T-cell (primary cell): Measurements from ENCODE around the gene RUSF1. TPM values are rescaled to one million over a fixed set of nuclear protein-coding genes. Genes with fewer than 3 reads are reported as not detected.
"Not testable (repeated sequence)": the region's sequence is repeated elsewhere in the genome, so short reads cannot be mapped to it uniquely, and the experiment has no call there.

ENCODE experiments used
- ATAC-seq, 4 experiments: fragments of 200-7000 bp in 3 of 4; fragments of 150-1000 bp in 1 of 4; cut with Tn5 transposase; replicated peaks in 1 of 4; 1 replicate in 3 of 4; 2 replicates in 1 of 4; pipeline ENCODE4 v1.10.0; 2021; ENCODE audit warnings: moderate library complexity in 3 of 4, mild to moderate bottlenecking in 2 of 4, moderate number of reproducible peaks in 1 of 4
- CTCF ChIA-PET, 2 donors: fragments of 300-600 bp; sonication (Branson Sonifier 250); formaldehyde crosslinking; loops; one replicate each; lab custom pipeline; 2022; ENCODE audit warnings: antibody characterized with exemption in 2 of 2; lab: Charles Lee
- POLR2A ChIA-PET, 2 donors: fragments of 300-600 bp; sonication (Branson Sonifier 250); formaldehyde crosslinking; loops; one replicate each; lab custom pipeline; 2022; ENCODE audit warnings: antibody characterized with exemption in 2 of 2; lab: Charles Lee
- DNase-seq, 35 experiments: peaks; one replicate each; pipeline versions ENCODE4 v3.0.0 to v3.0.0-alpha.2; 2013 to 2023
- H3K27ac ChIP-seq: one replicate; pipeline ENCODE4 v1.5.1; 2013; ENCODE audit warnings: low read length
- H3K27me3 ChIP-seq, 2 experiments: replicated peaks in 1 of 2; 1 replicate in 1 of 2; 2 replicates in 1 of 2; pipeline versions ENCODE4 v1.6.1 to v1.7.0; 2013; ENCODE audit warnings: low read length in 1 of 2, mixed read lengths in 1 of 2; ENCODE audit not compliant: control insufficient read depth in 2 of 2, insufficient read depth in 2 of 2; ENCODE audit errors: extremely low read depth in 1 of 2
- H3K36me3 ChIP-seq, 2 donors: 1 replicate in 1 of 2; 2 replicates in 1 of 2; pipeline versions ENCODE4 v1.6.1 to v1.7.0; 2013; ENCODE audit warnings: low read length in 1 of 2; ENCODE audit not compliant: control insufficient read depth in 2 of 2, insufficient read depth in 1 of 2; ENCODE audit errors: extremely low read depth in 1 of 2
- H3K4me1 ChIP-seq, 2 experiments: 1 replicate in 1 of 2; 2 replicates in 1 of 2; pipeline versions ENCODE4 v1.6.1 to v1.7.0; 2013; ENCODE audit warnings: low read length in 2 of 2, mixed read lengths in 1 of 2; ENCODE audit not compliant: insufficient read depth in 2 of 2, control insufficient read depth in 1 of 2; ENCODE audit errors: extremely low read depth in 1 of 2
- H3K4me3 ChIP-seq, 2 donors: 1 replicate in 1 of 2; 2 replicates in 1 of 2; pipeline versions ENCODE4 v1.5.1 to v1.7.0; 2013; ENCODE audit warnings: mild to moderate bottlenecking in 2 of 2, low read length in 1 of 2, moderate library complexity in 1 of 2; ENCODE audit not compliant: control insufficient read depth in 1 of 2; ENCODE audit errors: extremely low read depth in 1 of 2
- H3K9me3 ChIP-seq: 2 replicates; pipeline ENCODE4 v1.7.0; 2013
- H3K27ac Mint-ChIP-seq, 2 donors: one replicate each; pipeline ENCODE4 v1.8.0; 2020 to 2021; ENCODE audit warnings: mild to moderate bottlenecking in 2 of 2, mixed read lengths in 2 of 2
- H3K27me3 Mint-ChIP-seq, 2 donors: one replicate each; pipeline ENCODE4 v1.8.0; 2021 to 2022; ENCODE audit warnings: mixed read lengths in 2 of 2
- H3K36me3 Mint-ChIP-seq: one replicate; pipeline ENCODE4 v1.8.0; 2021; ENCODE audit warnings: mixed read lengths
- H3K4me1 Mint-ChIP-seq, 3 donors: one replicate each; pipeline ENCODE4 v1.8.0; 2020 to 2022; ENCODE audit warnings: mixed read lengths in 3 of 3, mild to moderate bottlenecking in 1 of 3
- H3K4me3 Mint-ChIP-seq, 3 donors: one replicate each; pipeline ENCODE4 v1.8.0; 2020 to 2022; ENCODE audit warnings: mild to moderate bottlenecking in 3 of 3, mixed read lengths in 3 of 3, moderate library complexity in 3 of 3
- H3K9me3 Mint-ChIP-seq, 3 donors: one replicate each; pipeline ENCODE4 v1.8.0; 2020 to 2022; ENCODE audit warnings: mixed read lengths in 3 of 3
- WGBS: methylation state at CpG from one replicate; pipeline ENCODE4 v1.1.5; 2013; ENCODE audit warnings: missing lambda C conversion rate; ENCODE audit not compliant: insufficient coverage; 5-methylcytosine and 5-hydroxymethylcytosine counted together
- total RNA-seq, 35 experiments: library from RNA in 6 of 35; stranded (reverse) in 6 of 35; fragments of 120-200 nt in 1 of 35; gene quantifications; one replicate each; pipeline versions ENCODE4 v1.2.1 to v1.2.4 and lab custom pipeline; 2013 to 2026

RUSF1 gene
- total RNA-seq, 5 donors from 2014 or later (not counting 1 experiment from before 2014, with no cell fraction given) = 65.4 to 125 (median 107) TPM

GRCh38 chr16:31451681-31452351 is 56.4 kb downstream of the RUSF1 start:
- ChIA-PET POLR2A (interaction anchor here in 1 of 2 donors (0.6 kb wide), 2 partner anchors 255 to 474 kb away, joined by 5 to 8 read pairs; no protein-coding TSS in a partner anchor), CTCF (no interaction called here)
- ATAC-seq (peak in 1 of 4 experiments; percentile 39), DNase-seq (no peak)
- Histone ChIP-seq H3K4me1 (peaks cover 5 to 21% of the 10 kb centered on the region in 2 experiments), H3K27ac (no peak overlapping the region), H3K27me3 (no peaks in the 10 kb centered on the region), H3K9me3 (no peaks in the 10 kb centered on the region), H3K4me3 (no peak overlapping the region), H3K36me3 (peaks cover 0 to 3% of the 10 kb centered on the region in 2 donors)
- H3K9me3 Mint-ChIP-seq = no peaks in the 10 kb centered on the region
- H3K27me3 Mint-ChIP-seq = no peaks in the 10 kb centered on the region
- no peaks in the 10 kb centered on the region for H3K36me3 Mint-ChIP-seq
- 50% methylated on average over 2 of the region's 11 CpGs for WGBS
- peaks cover 23 to 39% (median 26%) of the 10 kb centered on the region in 3 donors for H3K4me1 Mint-ChIP-seq
- peak overlapping the region in 1 of 2 donors; percentile 74 for H3K27ac Mint-ChIP-seq
- no peak overlapping the region for H3K4me3 Mint-ChIP-seq

DNA sequence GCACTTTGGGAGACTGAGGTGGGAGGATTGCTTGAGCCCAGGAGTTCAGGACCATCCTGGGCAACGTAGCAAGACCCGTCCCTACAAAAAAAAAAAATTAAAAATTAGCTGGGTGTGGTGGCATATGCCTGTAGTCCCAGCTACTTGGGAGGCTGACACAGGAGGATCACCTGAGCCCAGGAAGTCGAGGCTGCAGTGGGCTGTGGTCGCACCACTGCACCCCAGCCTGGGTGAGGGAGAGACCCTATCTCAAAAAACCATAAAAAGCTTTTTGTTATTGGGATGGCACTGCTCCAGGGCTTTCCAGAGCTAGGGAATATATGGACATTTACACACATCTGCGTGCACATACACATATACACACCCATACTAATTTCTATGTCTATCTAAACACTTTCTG is 57.0 kb downstream of the RUSF1 start:
- Mint-ChIP-seq H3K27me3 (no peaks in the 10 kb centered on the region), H3K4me1 (peaks cover 23 to 34% (median 24%) of the 10 kb centered on the region in 3 donors), H3K4me3 (no peak overlapping the region), H3K27ac (peak overlapping the region; percentile 3 to 74), H3K36me3 (no peaks in the 10 kb centered on the region), H3K9me3 (no peaks in the 10 kb centered on the region)
- POLR2A ChIA-PET = interaction anchor here in 1 of 2 donors (0.6 kb wide), 1 partner anchor 473 kb away, joined by 8 read pairs; no protein-coding TSS in a partner anchor
- no peak overlapping the region for H3K27ac ChIP-seq
- no peak for ATAC-seq
- H3K36me3 ChIP-seq = no peaks in the 10 kb centered on the region
- no peak for DNase-seq
- no peak overlapping the region for H3K4me3 ChIP-seq
- WGBS = 100% methylated on average over 1 of the region's 5 CpGs
- CTCF ChIA-PET = no interaction called here
- H3K4me1 ChIP-seq = peaks cover 3 to 14% of the 10 kb centered on the region in 2 experiments
- no peaks in the 10 kb centered on the region for H3K9me3 ChIP-seq
- H3K27me3 ChIP-seq = no peaks in the 10 kb centered on the region

DNA sequence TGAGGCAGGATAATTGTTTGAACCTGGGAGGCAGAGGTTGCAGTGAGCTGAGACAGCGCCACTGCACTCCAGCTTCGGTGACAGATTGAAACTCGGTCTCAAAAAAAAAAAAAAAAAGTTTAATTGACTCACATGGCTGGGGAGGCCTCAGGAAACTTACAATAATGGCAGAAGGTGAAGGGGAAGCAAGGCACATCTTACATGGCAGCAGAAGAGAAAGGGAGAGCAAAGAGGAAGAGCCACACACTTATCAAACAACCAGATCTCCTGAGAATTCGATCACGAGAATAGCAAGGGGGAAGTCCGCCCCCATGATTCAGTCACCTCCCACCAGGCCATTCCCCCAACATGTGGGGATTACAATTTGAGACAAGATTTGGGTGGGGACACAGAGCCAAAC is 62.3 kb downstream of the RUSF1 start:
- H3K9me3 Mint-ChIP-seq, ATAC-seq, DNase-seq, H3K27ac Mint-ChIP-seq, H3K27me3 ChIP-seq, H3K36me3 ChIP-seq, H3K4me3 ChIP-seq, POLR2A ChIA-PET, H3K4me3 Mint-ChIP-seq, H3K9me3 ChIP-seq, H3K27ac ChIP-seq, H3K36me3 Mint-ChIP-seq, H3K4me1 Mint-ChIP-seq, H3K27me3 Mint-ChIP-seq: not testable (repeated sequence)
- 100% methylated on average over 2 of the region's 6 CpGs for WGBS
- H3K4me1 ChIP-seq = peaks cover 0 to 10% of the 10 kb centered on the region in 2 experiments
- CTCF ChIA-PET = interaction anchor here in 1 of 2 donors (0.7 kb wide), 1 partner anchor 252 kb away, joined by 3 read pairs; no protein-coding TSS in a partner anchor

DNA sequence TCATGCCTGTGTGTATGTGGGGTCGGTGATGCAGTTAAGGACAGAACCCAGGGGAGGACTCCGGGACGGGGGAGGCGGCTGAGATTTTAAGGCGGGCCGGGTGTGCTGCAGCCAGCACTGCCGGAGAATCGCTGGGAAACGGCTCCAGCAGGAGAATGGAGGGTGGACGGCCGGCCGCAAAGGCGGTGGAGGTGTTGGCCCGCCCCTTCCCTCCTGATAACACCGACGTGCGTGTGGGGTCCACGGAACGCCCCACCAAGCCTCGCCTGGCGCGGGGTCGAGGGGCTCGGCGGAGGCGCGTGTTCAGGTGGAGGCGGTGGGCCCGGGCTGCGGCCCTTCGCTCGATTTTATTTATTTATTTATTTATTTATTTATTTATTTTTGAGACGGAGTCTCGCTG is 66.2 kb downstream of the RUSF1 start:
- ATAC-seq (no peak), DNase-seq (no peak)
- ChIA-PET CTCF (no interaction called here), POLR2A (no interaction called here)
- Histone ChIP-seq H3K4me3 (no peak overlapping the region), H3K4me1 (peaks cover 0 to 10% of the 10 kb centered on the region in 2 experiments), H3K27me3 (peaks cover 0 to 5% of the 10 kb centered on the region in 2 experiments), H3K9me3 (no peaks in the 10 kb centered on the region), H3K27ac (no peak overlapping the region), H3K36me3 (no peaks in the 10 kb centered on the region)
- 83% methylated on average over 19 of the region's 34 CpGs for WGBS
- peak overlapping the region; percentile 78 to 85 (median 83) for H3K4me3 Mint-ChIP-seq
- H3K9me3 Mint-ChIP-seq = no peaks in the 10 kb centered on the region
- peak overlapping the region in 1 of 2 donors; percentile 69 for H3K27ac Mint-ChIP-seq
- H3K36me3 Mint-ChIP-seq = no peaks in the 10 kb centered on the region
- peaks cover 6 to 10% (median 7%) of the 10 kb centered on the region in 3 donors for H3K4me1 Mint-ChIP-seq
- no peaks in the 10 kb centered on the region for H3K27me3 Mint-ChIP-seq

- H3K27me3 ChIP-seq = peaks cover 0 to 5% of the 10 kb centered on the region in 2 experiments
- H3K36me3 ChIP-seq = no peaks in the 10 kb centered on the region
- peaks cover 0 to 10% of the 10 kb centered on the region in 2 experiments for H3K4me1 ChIP-seq
- ChIA-PET CTCF (interaction anchor here in 1 of 2 donors (0.6 kb wide), 1 partner anchor 28 kb away, joined by 4 read pairs; no protein-coding TSS in a partner anchor), POLR2A (interaction anchor here in 1 of 2 donors (0.5 kb wide), 1 partner anchor 477 kb away, joined by 6 read pairs; no protein-coding TSS in a partner anchor)
- no peak overlapping the region for H3K27ac Mint-ChIP-seq
- H3K9me3 Mint-ChIP-seq = no peaks in the 10 kb centered on the region
- H3K36me3 Mint-ChIP-seq = no peaks in the 10 kb centered on the region
- H3K9me3 ChIP-seq = no peaks in the 10 kb centered on the region
- no peak overlapping the region for H3K27ac ChIP-seq
- H3K27me3 Mint-ChIP-seq = no peaks in the 10 kb centered on the region
- WGBS = 100% methylated on average over 3 of the region's 4 CpGs
- peaks cover 6 to 10% (median 7%) of the 10 kb centered on the region in 3 donors for H3K4me1 Mint-ChIP-seq
- DNase-seq (no peak), ATAC-seq (no peak)
- peak overlapping the region in 1 of 3 donors; percentile 0 for H3K4me3 Mint-ChIP-seq
- no peak overlapping the region for H3K4me3 ChIP-seq
These were observed 67.5 kb downstream of the RUSF1 start for GRCh38 chr16:31440516-31441184.

DNA sequence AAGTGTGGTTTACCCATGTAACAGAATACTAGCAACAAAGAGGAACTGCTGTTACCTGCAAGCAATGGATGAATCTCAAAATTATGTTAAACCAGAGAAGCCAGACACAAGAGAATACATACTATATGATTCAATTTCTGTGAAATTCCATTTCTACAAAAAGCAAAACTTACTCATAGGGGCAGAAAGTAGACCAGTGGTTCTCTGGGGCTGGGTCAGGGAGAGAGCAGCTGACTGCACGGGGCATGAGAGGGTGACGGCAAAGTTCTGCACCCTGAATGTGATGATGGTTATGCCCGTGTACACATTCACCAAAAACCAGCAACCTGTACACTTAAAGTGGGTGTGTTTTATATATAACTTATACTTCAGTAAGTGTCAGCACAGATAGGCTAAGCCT is 68.7 kb downstream of the RUSF1 start:
- Histone ChIP-seq H3K27ac (no peak overlapping the region), H3K4me1 (peaks cover 0 to 10% of the 10 kb centered on the region in 2 experiments), H3K36me3 (no peaks in the 10 kb centered on the region), H3K4me3 (no peak overlapping the region), H3K9me3 (no peaks in the 10 kb centered on the region), H3K27me3 (peaks cover 0 to 5% of the 10 kb centered on the region in 2 experiments)
- ChIA-PET POLR2A (no interaction called here), CTCF (interaction anchor here in 1 of 2 donors (0.6 kb wide), 1 partner anchor 15 kb away, joined by 6 read pairs; no protein-coding TSS in a partner anchor)
- Mint-ChIP-seq H3K9me3 (no peaks in the 10 kb centered on the region), H3K36me3 (no peaks in the 10 kb centered on the region), H3K4me1 (peaks cover 6 to 10% (median 7%) of the 10 kb centered on the region in 3 donors), H3K4me3 (no peak overlapping the region), H3K27me3 (no peaks in the 10 kb centered on the region), H3K27ac (no peak overlapping the region)
- ATAC-seq (no peak), DNase-seq (no peak)
- WGBS = no CpG with 5 or more reads among the region's 3 CpGs
